Trophoblast cell (in vitro differentiated cells and primary cell): ENCODE measurements around the gene UBE2I.
A peak's percentile ranks its signal among the peaks of the same experiment; 100 is the strongest.

ENCODE experiments used
- DNase-seq, 2 donors: peaks; one replicate each; pipeline ENCODE4 v3.0.0-alpha.2; 2016
- H2AFZ ChIP-seq: 2 replicates; pipeline ENCODE4 v1.6.1; 2013; ENCODE audit warnings: low read length, moderate library complexity, mild to moderate bottlenecking; ENCODE audit not compliant: insufficient read depth, poor library complexity
- H2AK5ac ChIP-seq: 2 replicates; pipeline ENCODE4 v1.6.1; 2013; ENCODE audit warnings: mild to moderate bottlenecking, low read length
- H2BK120ac ChIP-seq: 2 replicates; pipeline ENCODE4 v1.6.1; 2013; ENCODE audit warnings: low read length, mild to moderate bottlenecking, moderate library complexity; ENCODE audit not compliant: insufficient read depth, poor library complexity
- H2BK12ac ChIP-seq: 2 replicates; pipeline ENCODE4 v1.6.1; 2013; ENCODE audit warnings: mild to moderate bottlenecking, low read length, moderate library complexity
- H2BK5ac ChIP-seq: 2 replicates; pipeline ENCODE4 v1.6.1; 2013; ENCODE audit warnings: low read length, low read depth, moderate library complexity, mild to moderate bottlenecking; ENCODE audit not compliant: poor library complexity
- H3K14ac ChIP-seq: 2 replicates; pipeline ENCODE4 v1.6.1; 2013; ENCODE audit warnings: mild to moderate bottlenecking, low read length
- H3K18ac ChIP-seq: 2 replicates; pipeline ENCODE4 v1.6.1; 2013; ENCODE audit warnings: mild to moderate bottlenecking, low read length
- H3K23ac ChIP-seq: 2 replicates; pipeline ENCODE4 v1.6.1; 2013; ENCODE audit warnings: low read length
- H3K27ac ChIP-seq: 2 replicates; pipeline ENCODE4 v1.5.1; 2013; ENCODE audit warnings: low read depth, mild to moderate bottlenecking, inconsistent platforms, low read length, moderate library complexity
- H3K27me3 ChIP-seq: 2 replicates; pipeline ENCODE4 v1.6.1; 2013; ENCODE audit warnings: inconsistent platforms, mild to moderate bottlenecking, low read length, moderate library complexity; ENCODE audit not compliant: insufficient read depth
- H3K36me3 ChIP-seq, 2 experiments: 1 replicate in 1 of 2; 2 replicates in 1 of 2; pipeline ENCODE4 v1.6.1; 2013; ENCODE audit warnings: low read length in 2 of 2, mild to moderate bottlenecking in 2 of 2, moderate library complexity in 1 of 2; ENCODE audit not compliant: insufficient read depth in 2 of 2, control insufficient read depth in 1 of 2
- H3K4ac ChIP-seq: 2 replicates; pipeline ENCODE4 v1.6.1; 2013; ENCODE audit warnings: low read depth, mild to moderate bottlenecking, low read length, moderate library complexity
- H3K4me1 ChIP-seq, 2 experiments: 1 replicate in 1 of 2; 2 replicates in 1 of 2; pipeline ENCODE4 v1.6.1; 2013; ENCODE audit warnings: low read length in 2 of 2, mild to moderate bottlenecking in 2 of 2, moderate library complexity in 1 of 2; ENCODE audit not compliant: insufficient read depth in 2 of 2, control insufficient read depth in 1 of 2
- H3K4me2 ChIP-seq: 2 replicates; pipeline ENCODE4 v1.6.1; 2013; ENCODE audit warnings: inconsistent platforms, mild to moderate bottlenecking, low read length, moderate library complexity
- H3K4me3 ChIP-seq: 2 replicates; pipeline ENCODE4 v1.5.1; 2013; ENCODE audit warnings: mild to moderate bottlenecking, low read depth, low read length, inconsistent platforms
- H3K79me1 ChIP-seq: one replicate; pipeline ENCODE4 v1.6.1; 2013; ENCODE audit warnings: low read length
- H3K79me2 ChIP-seq: 2 replicates; pipeline ENCODE4 v1.6.1; 2013; ENCODE audit warnings: low read length, mild to moderate bottlenecking; ENCODE audit not compliant: control insufficient read depth, insufficient read depth, poor library complexity
- H3K9ac ChIP-seq: 2 replicates; pipeline ENCODE4 v1.6.1; 2013; ENCODE audit warnings: mild to moderate bottlenecking, low read length
- H3K9me3 ChIP-seq: 2 replicates; pipeline ENCODE4 v1.6.1; 2013; ENCODE audit warnings: low read depth, mild to moderate bottlenecking, control low read depth, inconsistent platforms, low read length; ENCODE audit not compliant: insufficient read depth
- H4K12ac ChIP-seq: 2 replicates; pipeline ENCODE4 v1.6.1; 2013; ENCODE audit warnings: low read depth, mild to moderate bottlenecking, low read length, moderate library complexity
- H4K8ac ChIP-seq: 2 replicates; pipeline ENCODE4 v1.6.1; 2013; ENCODE audit warnings: low read depth, mild to moderate bottlenecking, low read length, moderate library complexity
- H4K91ac ChIP-seq: one replicate; pipeline ENCODE4 v1.6.1; 2013; ENCODE audit warnings: low read depth, mild to moderate bottlenecking, low read length, moderate library complexity
- WGBS: extraction: QIAGEN DNeasy Blood & Tissue Kit; methylation state at CpG from one replicate; pipeline ENCODE4 v1.1.7; 2013; ENCODE audit warnings: missing lambda C conversion rate; ENCODE audit not compliant: insufficient read length, insufficient coverage; ENCODE audit errors: extremely low coverage; 5-methylcytosine and 5-hydroxymethylcytosine counted together

The UBE2I gene

GRCh38 chr16:1313721-1314369 is 4.4 kb downstream of the UBE2I start:
- Histone ChIP-seq H3K14ac (no peak overlapping the region), H2BK12ac (no peak overlapping the region), H3K23ac (no peak overlapping the region), H3K27ac (no peak overlapping the region), H3K79me2 (peaks cover 44% of the 10 kb centered on the region), H2BK5ac (no peak overlapping the region), H3K9ac (no peak overlapping the region), H3K4me1 (peaks cover 11 to 13% of the 10 kb centered on the region in 2 experiments), H3K4ac (peak overlapping the region; percentile 86), H3K79me1 (peaks cover 3% of the 10 kb centered on the region), H3K4me3 (no peak overlapping the region), H2BK120ac (no peak overlapping the region), H2AFZ (no peak overlapping the region), H3K27me3 (no peaks in the 10 kb centered on the region), H3K4me2 (no peak overlapping the region), H4K8ac (no peak overlapping the region), H3K18ac (no peak overlapping the region), H2AK5ac (no peak overlapping the region), H4K12ac (no peak overlapping the region), H3K36me3 (peaks cover 63 to 68% of the 10 kb centered on the region in 2 experiments), H3K9me3 (no peaks in the 10 kb centered on the region), H4K91ac (no peak overlapping the region)
- no CpG with 5 or more reads among the region's 38 CpGs for WGBS
- DNase-seq = no peak

- Histone ChIP-seq H3K4me1 (peaks cover 11 to 13% of the 10 kb centered on the region in 2 experiments), H3K4me2 (no peak overlapping the region), H3K4me3 (no peak overlapping the region), H4K8ac (no peak overlapping the region), H3K79me1 (no peaks in the 10 kb centered on the region), H4K91ac (no peak overlapping the region), H3K27me3 (no peaks in the 10 kb centered on the region), H3K9me3 (peaks cover 4% of the 10 kb centered on the region), H2BK5ac (no peak overlapping the region), H2AK5ac (no peak overlapping the region), H3K36me3 (peaks cover 70 to 75% of the 10 kb centered on the region in 2 experiments), H3K4ac (peak overlapping the region; percentile 86), H2BK120ac (no peak overlapping the region), H3K14ac (no peak overlapping the region), H2BK12ac (no peak overlapping the region), H3K79me2 (peaks cover 42% of the 10 kb centered on the region), H4K12ac (no peak overlapping the region), H3K18ac (no peak overlapping the region), H3K27ac (no peak overlapping the region), H3K23ac (no peak overlapping the region), H3K9ac (no peak overlapping the region), H2AFZ (no peak overlapping the region)
- WGBS = no CpG with 5 or more reads among the region's 28 CpGs
- DNase-seq = no peak
Measured at GRCh38 chr16:1314399-1315068, 5.1 kb downstream of the UBE2I start.

GRCh38 chr16:1315081-1316032 is 5.9 kb downstream of the UBE2I start:
- Histone ChIP-seq H3K4me2 (no peak overlapping the region), H3K27me3 (no peaks in the 10 kb centered on the region), H3K23ac (no peak overlapping the region), H3K4ac (peak overlapping the region; percentile 16), H3K27ac (no peak overlapping the region), H2AK5ac (no peak overlapping the region), H2BK5ac (no peak overlapping the region), H4K91ac (no peak overlapping the region), H3K9me3 (peaks cover 4% of the 10 kb centered on the region), H3K79me2 (peaks cover 36% of the 10 kb centered on the region), H2BK120ac (no peak overlapping the region), H3K9ac (no peak overlapping the region), H3K79me1 (no peaks in the 10 kb centered on the region), H2AFZ (no peak overlapping the region), H3K18ac (no peak overlapping the region), H4K8ac (no peak overlapping the region), H4K12ac (no peak overlapping the region), H3K4me1 (peaks cover 11 to 13% of the 10 kb centered on the region in 2 experiments), H3K4me3 (no peak overlapping the region), H3K36me3 (peaks cover 78 to 83% of the 10 kb centered on the region in 2 experiments), H3K14ac (no peak overlapping the region), H2BK12ac (no peak overlapping the region)
- no peak for DNase-seq
- no CpG with 5 or more reads among the region's 46 CpGs for WGBS

GRCh38 chr16:1316033-1316405 is 6.6 kb downstream of the UBE2I start:
- Histone ChIP-seq H3K9me3 (peaks cover 4% of the 10 kb centered on the region), H4K91ac (no peak overlapping the region), H2BK120ac (no peak overlapping the region), H2BK12ac (no peak overlapping the region), H2BK5ac (no peak overlapping the region), H2AFZ (no peak overlapping the region), H3K4ac (no peak overlapping the region), H2AK5ac (no peak overlapping the region), H3K4me3 (no peak overlapping the region), H3K79me2 (peaks cover 30% of the 10 kb centered on the region), H3K4me2 (no peak overlapping the region), H3K27ac (no peak overlapping the region), H4K8ac (no peak overlapping the region), H3K4me1 (peaks cover 8 to 9% of the 10 kb centered on the region in 2 experiments), H3K27me3 (no peaks in the 10 kb centered on the region), H4K12ac (no peak overlapping the region), H3K23ac (no peak overlapping the region), H3K79me1 (no peaks in the 10 kb centered on the region), H3K18ac (no peak overlapping the region), H3K9ac (no peak overlapping the region), H3K14ac (no peak overlapping the region), H3K36me3 (peaks cover 84 to 90% of the 10 kb centered on the region in 2 experiments)
- no CpG with 5 or more reads among the region's 14 CpGs for WGBS
- DNase-seq = no peak
